Spleen (tissue), 7 donors: ENCODE data around the gene RAB28.

Source experiments
- POLR2A ChIP-seq, 3 donors: fragments of 450-650 bp; IDR thresholded peaks; one replicate each; pipeline ENCODE4 v1.5.1; 2017; ENCODE audit warnings: antibody characterized with exemption in 3 of 3, mild to moderate bottlenecking in 1 of 3
- TF ChIP-seq, protein P1 (sequence below), 11 experiments: fragments of 200-600 bp in 7 of 11; fragments of 450-650 bp in 4 of 11; sonication (generic) in 4 of 11; IDR thresholded peaks in 8 of 11; conservative IDR thresholded peaks in 3 of 11; 1 replicate in 7 of 11; 2 replicates in 4 of 11; pipeline versions ENCODE4 v1.4.0 to v1.8.0; 2016 to 2021; ENCODE audit warnings: antibody characterized with exemption in 11 of 11, inconsistent platforms in 4 of 11, mild to moderate bottlenecking in 1 of 11
- donor health status: DM: no; HTN: no; CAD: no; lungs with moderate emphysema.
- donor health status: DM: no; HTN: no; CAD: no.
- donor health status: DM: no; HTN: no; CAD: no.

DNA sequence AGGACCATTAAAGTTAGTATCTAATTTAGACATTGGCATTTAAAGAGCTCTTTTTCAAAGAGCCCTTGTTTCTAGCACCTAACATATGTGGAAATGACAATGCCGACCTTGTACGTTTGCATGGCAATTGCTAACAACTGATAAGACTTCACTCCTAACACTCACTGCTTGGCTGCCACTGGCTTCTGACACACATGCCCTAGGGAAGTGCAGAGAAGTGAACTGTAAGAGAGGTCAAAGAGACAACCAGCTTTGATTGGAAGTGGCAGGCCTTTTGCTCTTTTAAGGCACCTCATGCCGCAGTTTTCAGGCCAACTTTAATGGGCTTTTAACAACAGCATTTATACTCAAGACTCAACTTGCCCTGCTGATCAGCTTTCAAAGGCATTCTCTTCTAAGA, 158.4 kb downstream of the RAB28 start:
- TF ChIP-seq POLR2A (IDR thresholded peaks at IDR 0.05) = no peak
- TF ChIP-seq, protein P1, sequence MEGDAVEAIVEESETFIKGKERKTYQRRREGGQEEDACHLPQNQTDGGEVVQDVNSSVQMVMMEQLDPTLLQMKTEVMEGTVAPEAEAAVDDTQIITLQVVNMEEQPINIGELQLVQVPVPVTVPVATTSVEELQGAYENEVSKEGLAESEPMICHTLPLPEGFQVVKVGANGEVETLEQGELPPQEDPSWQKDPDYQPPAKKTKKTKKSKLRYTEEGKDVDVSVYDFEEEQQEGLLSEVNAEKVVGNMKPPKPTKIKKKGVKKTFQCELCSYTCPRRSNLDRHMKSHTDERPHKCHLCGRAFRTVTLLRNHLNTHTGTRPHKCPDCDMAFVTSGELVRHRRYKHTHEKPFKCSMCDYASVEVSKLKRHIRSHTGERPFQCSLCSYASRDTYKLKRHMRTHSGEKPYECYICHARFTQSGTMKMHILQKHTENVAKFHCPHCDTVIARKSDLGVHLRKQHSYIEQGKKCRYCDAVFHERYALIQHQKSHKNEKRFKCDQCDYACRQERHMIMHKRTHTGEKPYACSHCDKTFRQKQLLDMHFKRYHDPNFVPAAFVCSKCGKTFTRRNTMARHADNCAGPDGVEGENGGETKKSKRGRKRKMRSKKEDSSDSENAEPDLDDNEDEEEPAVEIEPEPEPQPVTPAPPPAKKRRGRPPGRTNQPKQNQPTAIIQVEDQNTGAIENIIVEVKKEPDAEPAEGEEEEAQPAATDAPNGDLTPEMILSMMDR (IDR thresholded peaks at IDR 0.05 in 8 of 11, conservative IDR thresholded peaks at IDR 0.05 in 3 of 11) = no peak
